ENCODE measurements around the gene EVC2.
"Not testable (repeated sequence)": the region's sequence is repeated elsewhere in the genome, so short reads cannot be mapped to it uniquely, and the experiment has no call there.

EVC2 gene

GRCh38 chr4:5616331-5616950 is 91.9 kb downstream of the EVC2 start:
- no peak for DNase-seq

- DNase-seq, result no peak
These were observed 92.8 kb downstream of the EVC2 start for GRCh38 chr4:5615496-5616075.

- DNase-seq, result no peak
These were observed 96.6 kb downstream of the EVC2 start for GRCh38 chr4:5611750-5612149.

DNA sequence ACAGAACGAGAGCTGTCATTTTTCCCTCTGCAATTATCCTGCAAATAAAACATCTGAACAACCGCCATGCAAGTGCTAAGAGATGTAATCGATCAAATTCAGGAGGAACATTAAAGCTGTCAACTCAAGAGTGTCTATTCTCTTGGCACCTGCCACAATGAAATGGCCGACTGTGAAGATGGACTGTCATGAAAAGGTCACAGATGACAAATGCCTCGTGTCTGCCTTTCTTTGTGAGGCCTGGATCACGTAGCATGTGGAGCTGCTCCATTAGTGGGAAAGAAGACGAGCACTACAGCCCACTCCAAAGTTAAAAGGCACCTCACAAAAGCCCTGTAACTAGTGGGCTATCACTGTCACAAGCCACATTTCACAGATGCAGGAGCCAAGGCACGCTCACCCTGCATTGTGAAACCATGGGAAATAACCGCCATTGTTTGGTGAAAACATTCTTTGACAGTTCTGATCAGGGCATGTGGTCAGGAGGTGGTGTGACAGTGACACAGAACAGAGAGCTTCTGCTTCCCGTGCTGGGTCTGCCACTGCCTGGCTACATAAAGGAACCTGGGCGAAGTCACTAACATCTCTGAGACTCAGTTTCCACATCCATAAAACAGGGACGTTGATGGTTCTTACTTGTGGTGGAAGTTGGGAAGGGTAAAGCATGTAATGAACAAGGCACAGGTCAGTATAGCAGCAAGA is 98.9 kb downstream of the EVC2 start:
- DNase-seq, result no peak

DNA sequence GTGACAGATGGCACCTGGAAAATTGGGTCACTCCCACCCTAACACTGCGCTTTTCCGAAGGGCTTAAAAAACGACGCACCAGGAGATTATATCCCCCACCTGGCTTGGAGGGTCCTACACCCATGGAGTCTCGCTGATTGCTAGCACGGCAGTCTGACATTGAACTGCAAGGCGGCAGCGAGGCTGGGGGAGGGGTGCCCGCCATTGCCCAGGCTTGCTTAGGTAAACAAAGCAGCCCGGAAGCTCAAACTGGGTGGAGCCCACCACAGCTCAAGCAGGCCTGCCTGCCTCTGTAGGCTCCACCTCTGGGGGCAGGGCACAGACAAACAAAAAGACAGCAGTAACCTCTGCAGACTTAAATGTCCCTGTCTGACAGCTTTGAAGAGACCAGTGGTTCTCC is 114.5 kb downstream of the EVC2 start:
- DNase-seq, result not testable (repeated sequence)

GRCh38 chr4:5592272-5592671 is 116.1 kb downstream of the EVC2 start:
- no peak for DNase-seq

DNA sequence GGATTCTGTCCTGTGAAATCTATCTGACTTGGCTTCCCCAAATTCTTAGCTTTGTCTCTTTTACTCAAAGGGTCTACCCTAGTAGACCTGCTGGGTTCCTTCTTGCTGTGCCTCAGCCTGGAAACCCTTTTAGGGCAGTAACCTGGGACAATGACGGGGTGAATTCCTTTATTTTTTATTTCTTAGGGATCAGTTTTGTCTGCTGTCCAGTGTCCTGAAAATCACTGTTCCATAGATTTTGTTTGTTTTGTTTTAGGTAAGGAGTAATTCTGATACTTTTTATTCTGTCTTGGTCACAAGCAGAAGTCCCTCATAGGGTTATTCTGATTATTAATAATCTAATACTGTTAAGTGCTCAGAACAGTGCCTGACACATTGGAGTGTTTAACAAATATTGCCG is 118.9 kb downstream of the EVC2 start:
- no peak for DNase-seq

- DNase-seq, result no peak
These were observed 120.3 kb downstream of the EVC2 start for GRCh38 chr4:5588046-5588445.

- no peak for DNase-seq
These were observed 132.4 kb downstream of the EVC2 start for GRCh38 chr4:5575941-5576340.

DNA sequence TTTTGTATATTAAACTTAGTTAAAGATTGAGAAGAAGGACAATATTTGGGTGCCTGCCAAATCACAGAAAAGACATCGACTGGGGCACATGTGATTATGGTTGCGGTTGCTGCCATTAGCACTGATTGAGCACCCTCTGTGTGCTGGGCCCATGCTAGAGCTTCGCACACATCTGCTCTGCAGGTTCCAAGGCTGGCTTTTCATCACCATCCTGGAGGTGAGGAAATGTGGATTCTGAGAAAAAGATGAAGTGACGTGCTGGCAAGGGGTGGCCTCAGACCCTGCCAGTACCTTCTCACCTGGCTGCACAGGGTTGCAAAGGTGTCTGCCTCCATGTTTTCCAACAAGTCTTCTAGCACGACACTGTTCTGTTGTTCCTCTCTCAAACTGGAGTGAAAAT is 134.0 kb downstream of the EVC2 start:
- DNase-seq, result no peak

DNA sequence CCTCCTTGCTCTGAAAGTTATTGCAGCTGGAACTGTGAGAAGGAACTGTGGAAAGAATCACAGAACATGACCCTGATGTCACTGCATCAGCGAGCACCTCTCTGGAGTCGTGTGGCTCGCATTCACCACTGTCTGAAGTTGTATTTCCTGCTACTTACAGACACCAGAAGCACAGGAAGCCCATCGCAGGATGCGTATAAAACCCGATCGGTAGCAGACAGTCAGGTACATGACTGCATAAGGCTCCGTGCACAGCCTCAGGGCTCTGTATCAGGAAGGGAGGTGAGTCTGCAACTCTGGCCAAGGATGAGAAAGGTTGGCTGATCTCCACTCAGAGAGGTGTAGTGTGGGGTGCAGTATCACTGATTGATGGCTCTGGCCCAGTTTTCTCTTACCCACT is 134.4 kb downstream of the EVC2 start:
- no peak for DNase-seq

- DNase-seq, result no peak
These were observed 135.6 kb downstream of the EVC2 start for GRCh38 chr4:5572751-5573150.

DNA sequence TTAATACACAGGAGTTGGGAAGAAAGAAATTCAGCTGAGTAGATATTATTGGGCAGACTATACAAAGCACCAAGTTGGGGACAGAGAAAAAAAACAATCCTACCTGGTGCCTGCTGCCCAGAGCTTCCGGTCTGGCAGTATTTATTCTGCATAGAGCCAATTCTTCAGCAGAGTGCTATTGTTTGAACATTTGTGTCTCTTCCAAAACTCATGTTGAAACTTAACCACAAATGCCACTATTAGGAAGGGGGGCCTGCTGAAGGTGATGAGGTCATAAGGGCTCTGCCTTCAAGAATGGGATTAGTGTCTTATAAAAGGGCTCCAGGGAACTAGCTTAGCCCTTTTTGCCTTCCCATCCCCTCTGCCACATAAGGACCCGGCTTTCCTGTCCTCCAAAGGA is 136.2 kb downstream of the EVC2 start:
- DNase-seq, result no peak

DNA sequence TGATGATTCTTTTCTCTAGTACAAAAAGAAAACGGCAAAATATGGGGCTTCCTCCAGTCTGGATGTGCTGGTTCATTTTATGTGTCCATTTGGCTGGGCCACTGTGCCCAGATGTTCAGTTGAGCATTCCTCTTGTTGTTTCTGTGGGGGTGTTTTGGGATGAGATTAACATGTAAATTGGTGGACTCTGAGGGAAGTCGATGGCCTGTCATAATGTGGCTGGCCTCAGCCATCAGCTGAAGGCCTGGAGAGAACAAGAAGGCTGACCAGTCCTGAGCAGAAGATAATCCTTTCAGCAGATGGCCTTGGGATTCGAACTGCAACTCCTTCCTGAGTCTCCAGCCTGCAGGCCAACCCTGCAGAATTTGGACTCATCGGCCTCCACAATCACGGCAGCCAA is 136.7 kb downstream of the EVC2 start:
- DNase-seq, result no peak

DNA sequence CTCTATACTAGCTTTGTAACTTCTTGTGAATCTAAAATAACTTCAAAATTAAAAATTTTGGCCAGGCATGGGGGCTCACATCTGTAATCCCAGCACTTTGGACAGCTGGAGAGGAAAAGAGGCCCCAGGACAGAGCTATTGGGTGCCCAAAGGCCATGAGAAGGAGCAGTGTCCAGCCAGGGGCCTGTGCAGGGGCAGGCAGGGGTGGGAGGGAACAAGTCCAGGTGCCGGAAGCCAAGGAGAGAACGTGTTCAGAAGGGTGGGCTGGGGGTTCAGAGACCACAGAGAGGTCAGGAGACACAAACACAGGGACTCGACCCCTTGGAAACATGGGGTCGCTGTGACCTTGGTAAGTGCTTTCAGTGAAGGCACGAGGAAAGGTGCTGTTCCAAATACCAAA is 138.9 kb downstream of the EVC2 start:
- no peak for DNase-seq

- DNase-seq, result no peak
These were observed 139.4 kb downstream of the EVC2 start for GRCh38 chr4:5568931-5569330.

GRCh38 chr4:5568336-5568735 is 140.0 kb downstream of the EVC2 start:
- DNase-seq, result no peak

DNA sequence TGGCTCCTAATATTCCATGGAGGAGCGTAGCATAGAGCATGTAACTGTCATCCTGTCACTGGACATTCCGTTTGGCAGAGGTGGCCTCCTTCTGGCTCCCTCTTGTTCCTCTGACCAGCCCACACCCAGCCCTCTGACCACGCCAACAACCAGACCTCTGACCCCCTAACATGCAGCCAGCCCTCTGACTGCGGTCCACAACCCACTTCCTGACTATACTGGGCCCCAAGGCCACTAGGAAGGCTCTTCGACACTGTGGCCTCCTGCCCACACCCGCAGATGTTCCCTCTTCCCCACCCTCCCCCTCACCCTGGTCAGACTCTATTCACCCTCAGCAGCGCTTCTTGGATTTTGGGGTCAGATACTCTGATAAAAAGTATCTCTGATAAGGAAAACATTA is 141.4 kb downstream of the EVC2 start:
- DNase-seq, result no peak

DNA sequence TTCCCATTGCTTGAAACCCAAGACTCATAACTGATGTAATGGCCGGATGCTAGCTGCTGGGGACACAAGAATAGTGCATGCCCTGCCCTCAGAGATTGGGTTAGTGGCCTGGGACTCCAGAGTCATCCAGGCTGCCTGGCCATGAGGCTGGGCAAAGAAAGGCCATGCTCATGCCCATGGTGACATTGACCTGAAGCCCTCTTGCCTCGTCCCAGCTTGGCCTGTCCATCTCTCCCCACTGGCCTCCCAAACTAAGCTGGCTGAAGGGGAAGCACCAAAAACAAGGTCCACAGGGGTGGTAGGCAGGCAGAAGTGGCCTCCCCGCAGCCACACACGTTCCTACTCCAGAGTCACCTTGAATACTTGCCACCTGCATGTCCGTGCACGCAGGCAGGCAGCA is 141.8 kb downstream of the EVC2 start:
- DNase-seq, result no peak

GRCh38 chr4:5563856-5564255 is 144.5 kb downstream of the EVC2 start:
- DNase-seq, result no peak

DNA sequence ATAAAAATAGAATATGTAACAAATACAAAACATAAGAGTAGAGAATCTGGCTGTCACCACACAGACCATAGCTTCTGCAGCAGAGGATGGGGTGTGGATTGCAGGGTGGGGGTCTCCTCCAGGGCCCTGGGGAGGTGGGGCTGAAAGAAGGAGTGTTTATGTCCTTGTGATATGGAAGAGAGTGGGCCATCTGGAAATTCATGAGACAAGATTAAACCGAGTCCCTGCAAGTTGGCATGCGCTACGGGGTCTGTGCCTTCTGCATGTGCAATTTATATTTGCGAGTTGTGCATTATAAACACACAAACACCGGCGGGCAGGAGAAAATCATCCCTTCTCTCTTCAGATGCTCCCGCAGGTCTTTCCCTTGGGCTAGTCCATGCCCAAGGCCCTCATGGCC is 145.9 kb downstream of the EVC2 start:
- DNase-seq, result no peak

- no peak for DNase-seq
These were observed 147.1 kb downstream of the EVC2 start for GRCh38 chr4:5561286-5561685.

DNA sequence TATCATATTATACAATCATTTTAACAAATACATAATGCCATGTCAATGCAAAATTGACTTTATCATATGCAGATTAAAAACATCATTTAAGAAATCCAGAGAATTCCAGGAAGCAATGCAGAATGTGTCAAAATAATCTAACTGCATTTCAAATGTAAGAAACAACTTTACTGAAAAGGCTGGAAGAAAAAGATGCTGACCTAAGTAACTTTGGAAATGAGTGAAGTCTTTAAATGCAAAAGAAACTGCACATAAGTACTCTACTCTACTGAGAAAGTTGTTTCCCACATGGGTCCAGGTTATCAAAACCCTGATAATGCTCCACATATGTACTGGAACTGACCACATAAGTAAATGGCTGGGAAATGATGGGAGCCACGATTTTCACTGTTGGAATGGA is 149.9 kb downstream of the EVC2 start:
- DNase-seq, result no peak

DNA sequence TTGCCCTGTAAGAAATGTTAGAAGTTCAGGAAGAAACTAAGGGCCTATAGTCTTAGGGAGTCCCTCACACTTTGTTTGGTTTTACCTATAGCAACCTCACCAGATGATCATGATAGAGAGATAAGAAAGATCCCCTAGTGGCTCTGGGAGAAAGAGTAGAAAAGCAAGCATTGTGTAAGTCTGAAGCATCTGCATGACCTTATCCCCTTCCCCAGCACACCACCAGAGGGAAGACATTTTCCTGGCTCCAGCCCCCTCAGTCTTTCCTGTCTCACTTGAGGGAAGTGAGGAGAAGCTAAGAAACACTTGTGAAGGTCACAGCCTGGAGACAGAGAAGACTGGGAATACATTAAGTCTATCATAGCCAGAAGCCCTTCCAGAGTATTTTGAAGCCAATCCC is 154.0 kb downstream of the EVC2 start:
- DNase-seq, result no peak

GRCh38 chr4:5553801-5554200 is 154.6 kb downstream of the EVC2 start:
- DNase-seq, result no peak

All from NCI-H1436 treated with DMSO at 0.1 percent for 48 hours (cell line).